A549 (cell line): Measurements from ENCODE around the gene CACNA1C. TPM values are rescaled to one million over a fixed set of nuclear protein-coding genes. Genes with fewer than 3 reads are reported as not detected.

Experiments
- ATAC-seq, 2 experiments: fragments of 200-7000 bp in 1 of 2; fragments of >200 bp in 1 of 2; cut with Nextera tagmentation in 1 of 2; cut with Tn5 transposase in 1 of 2; 3 replicates each; pipeline versions ENCODE4 v1.8.0 to v1.9.1; 2018 to 2020; ENCODE audit warnings: mild to moderate bottlenecking in 1 of 2, moderate library complexity in 1 of 2
- CTCF ChIA-PET: fragments of 300-600 bp; sonication (Branson Sonifier 250); formaldehyde crosslinking; extraction: SDS; loops from one replicate; lab custom pipeline; 2021; ENCODE audit warnings: antibody characterized with exemption, inconsistent platforms; lab: Yijun Ruan, JAX
- POLR2A ChIA-PET: fragments of 350-600 bp; formaldehyde crosslinking; extraction: SDS; loops from one replicate; lab custom pipeline; 2021; ENCODE audit warnings: antibody characterized with exemption, inconsistent platforms; lab: Yijun Ruan, JAX
- DNase-seq, 2 experiments: peaks; one replicate each; pipeline versions ENCODE4 v3.0.0 to v3.0.0-alpha.2; 2011 to 2016; ENCODE audit warnings: low read depth in 1 of 2, low spot score in 1 of 2
- FAIRE-seq: peaks from 2 replicates; lab custom pipeline; 2011; peaks lifted over from hg19 to GRCh38; lab: Jason Lieb, UNC
- H3K27ac ChIP-seq, 2 experiments: fragments of >200 bp; sonication (Bioruptor Twin); formaldehyde crosslinking; 3 replicates each; pipeline ENCODE4 v1.5.1; 2016 to 2017
- H3K4me1 ChIP-seq: fragments of >200 bp; sonication (Bioruptor Twin); formaldehyde crosslinking; 3 replicates; pipeline ENCODE4 v1.6.1; 2016
- H3K4me2 ChIP-seq: fragments of >200 bp; sonication (Bioruptor Twin); formaldehyde crosslinking; 3 replicates; pipeline ENCODE4 v1.6.1; 2016
- H3K4me3 ChIP-seq: fragments of >200 bp; sonication (Bioruptor Twin); formaldehyde crosslinking; 3 replicates; pipeline ENCODE4 v1.5.1; 2016
- H3K9me3 ChIP-seq: fragments of >200 bp; sonication (Bioruptor Twin); formaldehyde crosslinking; 3 replicates; pipeline ENCODE4 v1.6.1; 2016
- CHD2 ChIP-seq: fragments of 150-350 bp; IDR thresholded peaks from 2 replicates; pipeline ENCODE4 v1.6.1; 2014; ENCODE audit warnings: low read length; ENCODE audit not compliant: partially characterized antibody
- EHF ChIP-seq: fragments of 250-450 bp; sonication (Bioruptor Pico); IDR thresholded peaks from 2 replicates; pipeline ENCODE4 v1.5.0; 2020; ENCODE audit warnings: mild to moderate bottlenecking
- ESRRA ChIP-seq: fragments of 150-350 bp; IDR thresholded peaks from 2 replicates; pipeline ENCODE4 v1.6.1; 2014; ENCODE audit warnings: mild to moderate bottlenecking, low read length, borderline replicate concordance
- FOSB ChIP-seq: fragments of 250-450 bp; sonication (Bioruptor Pico); IDR thresholded peaks from 2 replicates; pipeline ENCODE4 v1.5.0; 2020; ENCODE audit warnings: mild to moderate bottlenecking, moderate library complexity
- FOSL2 ChIP-seq, 2 experiments: fragments of 450-650 bp in 1 of 2; fragments of >200 bp in 1 of 2; sonication (Bioruptor Twin) in 1 of 2; formaldehyde crosslinking; IDR thresholded peaks; 2 replicates each; pipeline versions ENCODE4 v1.5.0 to v1.6.1; 2016 to 2020; ENCODE audit warnings: mild to moderate bottlenecking in 1 of 2, moderate library complexity in 1 of 2
- HOXB13 ChIP-seq: fragments of 250-450 bp; sonication (Bioruptor Pico); IDR thresholded peaks from 2 replicates; pipeline ENCODE4 v1.5.0; 2020; ENCODE audit warnings: low read depth, mild to moderate bottlenecking, moderate library complexity
- HOXB5 ChIP-seq: fragments of 250-450 bp; sonication (Bioruptor Pico); IDR thresholded peaks from 2 replicates; pipeline ENCODE4 v1.5.0; 2020; ENCODE audit warnings: mild to moderate bottlenecking, moderate library complexity
- JUN ChIP-seq, 2 experiments: fragments of >200 bp; sonication (Bioruptor Twin); formaldehyde crosslinking; IDR thresholded peaks; 2 replicates in 1 of 2; 3 replicates in 1 of 2; pipeline ENCODE4 v1.6.1; 2016 to 2017
- MAFK ChIP-seq: fragments of 450-650 bp; IDR thresholded peaks from 2 replicates; pipeline ENCODE4 v1.6.1; 2014; ENCODE audit not compliant: partially characterized antibody
- MAX ChIP-seq: IDR thresholded peaks from 2 replicates; pipeline ENCODE4 v1.6.1; 2012
- MAZ ChIP-seq: fragments of 150-350 bp; IDR thresholded peaks from 2 replicates; pipeline ENCODE4 v1.6.1; 2014; ENCODE audit warnings: antibody characterized with exemption, low read depth, low read length, borderline replicate concordance
- NFE2L2 ChIP-seq: fragments of 150-350 bp; conservative IDR thresholded peaks from 2 replicates; pipeline ENCODE4 v1.6.1; 2014; ENCODE audit warnings: low read length
- NPAS2 ChIP-seq: fragments of 250-450 bp; sonication (Bioruptor Pico); IDR thresholded peaks from 2 replicates; pipeline ENCODE4 v1.8.0; 2022; ENCODE audit warnings: mild to moderate bottlenecking, moderate library complexity, borderline replicate concordance
- NR3C1 ChIP-seq: fragments of >200 bp; sonication (Bioruptor Twin); formaldehyde crosslinking; IDR thresholded peaks from 3 replicates; pipeline ENCODE4 v1.6.1; 2017
- POLR2A ChIP-seq: IDR thresholded peaks from 2 replicates; pipeline ENCODE4 v1.6.1; 2012; ENCODE audit warnings: mild to moderate bottlenecking, low read length
- POLR2AphosphoS2 ChIP-seq: conservative IDR thresholded peaks from 2 replicates; pipeline ENCODE4 v1.6.1; 2012; ENCODE audit warnings: low read length, improper control_type of control experiment, inconsistent platforms
- REST ChIP-seq: fragments of 200-600 bp; sonication (generic); IDR thresholded peaks from 2 replicates; pipeline ENCODE4 v1.6.1; 2016; ENCODE audit warnings: antibody characterized with exemption, mild to moderate bottlenecking, moderate library complexity
- RFX5 ChIP-seq: fragments of 450-650 bp; IDR thresholded peaks from 2 replicates; pipeline ENCODE4 v1.7.1; 2014; ENCODE audit warnings: antibody characterized with exemption, mild to moderate bottlenecking, moderate library complexity
- RNF2 ChIP-seq: fragments of 200-600 bp; sonication (generic); IDR thresholded peaks from 2 replicates; pipeline ENCODE4 v1.6.1; 2016; ENCODE audit warnings: low read depth, mild to moderate bottlenecking, antibody characterized with exemption, moderate library complexity, borderline replicate concordance
- SMC3 ChIP-seq: fragments of >200 bp; sonication (Bioruptor Twin); formaldehyde crosslinking; IDR thresholded peaks from 3 replicates; pipeline ENCODE4 v1.6.1; 2018; ENCODE audit warnings: inconsistent platforms
- TFCP2L1 ChIP-seq: fragments of 250-450 bp; sonication (Bioruptor Pico); IDR thresholded peaks from 2 replicates; pipeline ENCODE4 v1.5.0; 2021; ENCODE audit warnings: mild to moderate bottlenecking
- TP53 ChIP-seq: fragments of 250-450 bp; sonication (Bioruptor Pico); IDR thresholded peaks from 2 replicates; pipeline ENCODE4 v1.5.0; 2021; ENCODE audit warnings: mild to moderate bottlenecking, moderate library complexity
- ZFP36 ChIP-seq: fragments of 450-650 bp; IDR thresholded peaks from 2 replicates; pipeline ENCODE4 v1.6.1; 2014; ENCODE audit warnings: borderline replicate concordance; ENCODE audit not compliant: partially characterized antibody
- ZNF302 ChIP-seq: fragments of 250-450 bp; sonication (Bioruptor Pico); IDR thresholded peaks from 2 replicates; pipeline ENCODE4 v1.9.0; 2021; ENCODE audit warnings: inconsistent platforms, mild to moderate bottlenecking, moderate library complexity
- ZSCAN20 ChIP-seq: fragments of 250-450 bp; sonication (Bioruptor Pico); IDR thresholded peaks from 2 replicates; pipeline ENCODE4 v1.8.0; 2022; ENCODE audit warnings: mild to moderate bottlenecking, moderate library complexity
- WGBS: methylation state at CpG from one replicate; pipeline ENCODE4 v1.1.6; 2017; ENCODE audit errors: missing lambda C conversion rate; 5-methylcytosine and 5-hydroxymethylcytosine counted together
- polyA plus RNA-seq, 4 experiments: library from polyadenylated mRNA; depleted of rRNA in 3 of 4; stranded (reverse); fragments of >200 nt; fragmentation: RNase III in 1 of 4; extraction: RNeasy Plus Mini Kit Qiagen cat#74134 plus additional on column Dnase treatment in 1 of 4; gene quantifications; 2 replicates in 3 of 4; 3 replicates in 1 of 4; pipeline ENCODE4 v1.2.3, GENCODE V29; 2011 to 2017
- TF ChIP-seq, protein P1 (sequence below): fragments of 150-350 bp; IDR thresholded peaks from 2 replicates; pipeline ENCODE4 v1.6.1; 2014; ENCODE audit warnings: low read depth, mild to moderate bottlenecking, low read length
- TF ChIP-seq, protein P2 (sequence below): IDR thresholded peaks from 2 replicates; pipeline ENCODE4 v1.6.1; 2012; ENCODE audit warnings: low read depth, borderline replicate concordance

The CACNA1C gene
- polyA plus RNA-seq, 2 of the 4 experiments (the other 2 are of a cell fraction) = not detected

GRCh38 chr12:2651068-2651965 is 598.5 kb downstream of the CACNA1C start:
- Histone ChIP-seq H3K4me1 (no peaks in the 10 kb centered on the region), H3K9me3 (no peaks in the 10 kb centered on the region), H3K4me3 (no peak overlapping the region), H3K4me2 (no peak overlapping the region), H3K27ac (no peak overlapping the region)
- FAIRE-seq (no peak), ATAC-seq (no peak), DNase-seq (no peak)
- ChIA-PET CTCF (interaction anchor here (1.4 to 3.6 kb wide), 3 partner anchors 9 to 68 kb away, joined by 4 to 19 read pairs (median 9); no protein-coding TSS in a partner anchor), POLR2A (no interaction called here)
- TF ChIP-seq FOSL2 (IDR thresholded peaks at IDR 0.05) (no peak), FOSL2 (CRISPR knock-in tag; IDR thresholded peaks at IDR 0.05) (no peak), ZSCAN20 (CRISPR knock-in tag) (no peak), ZNF302 (CRISPR knock-in tag) (no peak), REST (no peak), MAFK (no peak), ESRRA (no peak), CHD2 (no peak), HOXB13 (no peak), NPAS2 (no peak), TP53 (no peak), EHF (CRISPR knock-in tag) (no peak), JUN (IDR thresholded peaks at IDR 0.05) (no peak)
- TF ChIP-seq, protein P1, sequence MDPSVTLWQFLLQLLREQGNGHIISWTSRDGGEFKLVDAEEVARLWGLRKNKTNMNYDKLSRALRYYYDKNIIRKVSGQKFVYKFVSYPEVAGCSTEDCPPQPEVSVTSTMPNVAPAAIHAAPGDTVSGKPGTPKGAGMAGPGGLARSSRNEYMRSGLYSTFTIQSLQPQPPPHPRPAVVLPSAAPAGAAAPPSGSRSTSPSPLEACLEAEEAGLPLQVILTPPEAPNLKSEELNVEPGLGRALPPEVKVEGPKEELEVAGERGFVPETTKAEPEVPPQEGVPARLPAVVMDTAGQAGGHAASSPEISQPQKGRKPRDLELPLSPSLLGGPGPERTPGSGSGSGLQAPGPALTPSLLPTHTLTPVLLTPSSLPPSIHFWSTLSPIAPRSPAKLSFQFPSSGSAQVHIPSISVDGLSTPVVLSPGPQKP = no peak
- WGBS = 59% methylated on average over 30 of the region's 32 CpGs

- Histone ChIP-seq H3K4me2 (no peak overlapping the region), H3K27ac (no peak overlapping the region), H3K9me3 (0 out of 3 replicates have a peak, but pooled peaks cover 3% of the 10 kb centered on the region), H3K4me3 (no peak overlapping the region), H3K4me1 (no peaks in the 10 kb centered on the region)
- DNase-seq = no peak
- WGBS = 69% methylated on average over 14 of the region's 14 CpGs
- CTCF ChIA-PET = interaction anchor here (0.6 to 3.6 kb wide), 4 partner anchors 10 to 69 kb away, joined by 3 to 19 read pairs (median 6); no protein-coding TSS in a partner anchor
- POLR2A ChIA-PET = no interaction called here
- FAIRE-seq = no peak
- ATAC-seq = no peak
- TF ChIP-seq EHF (CRISPR knock-in tag) = no peak
- no peak for TF ChIP-seq NR3C1
- no peak for TF ChIP-seq FOSB (CRISPR knock-in tag)
- no peak for TF ChIP-seq TFCP2L1 (CRISPR knock-in tag)
- TF ChIP-seq RFX5 = no peak
- TF ChIP-seq SMC3 = no peak
- TF ChIP-seq NFE2L2 = no peak
- no peak for TF ChIP-seq HOXB5
- TF ChIP-seq RNF2 = no peak
- TF ChIP-seq MAFK = no peak
- TF ChIP-seq, protein P2, sequence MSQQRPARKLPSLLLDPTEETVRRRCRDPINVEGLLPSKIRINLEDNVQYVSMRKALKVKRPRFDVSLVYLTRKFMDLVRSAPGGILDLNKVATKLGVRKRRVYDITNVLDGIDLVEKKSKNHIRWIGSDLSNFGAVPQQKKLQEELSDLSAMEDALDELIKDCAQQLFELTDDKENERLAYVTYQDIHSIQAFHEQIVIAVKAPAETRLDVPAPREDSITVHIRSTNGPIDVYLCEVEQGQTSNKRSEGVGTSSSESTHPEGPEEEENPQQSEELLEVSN = no peak
- no peak for TF ChIP-seq POLR2A
- no peak for TF ChIP-seq MAZ
- no peak for TF ChIP-seq MAX
- no peak for TF ChIP-seq POLR2AphosphoS2
- TF ChIP-seq ZFP36 = no peak
These were observed 599.2 kb downstream of the CACNA1C start for GRCh38 chr12:2652011-2652400.
